HepG2 (cell line): ENCODE measurements around the gene NTM. TPM values are rescaled to one million over a fixed set of nuclear protein-coding genes. Genes with fewer than 3 reads are reported as not detected.

Source experiments
- ATAC-seq: fragments of 200-7000 bp; cut with Tn5 transposase; 3 replicates; pipeline ENCODE4 v1.9.1; 2020; ENCODE audit warnings: mild to moderate bottlenecking, moderate library complexity
- BruUV-seq: library from RNA; stranded (reverse); fragments of 400-500 nt; replicated peaks from 2 replicates; lab custom pipeline; 2021; lab: Mats Ljungman, UMichigan
- CTCF ChIA-PET: fragments of 300-600 bp; formaldehyde crosslinking; extraction: SDS; loops from one replicate; lab custom pipeline; 2021; ENCODE audit warnings: low total read pairs, inconsistent platforms, low intra/inter-chr PET ratio; lab: Yijun Ruan, JAX
- POLR2A ChIA-PET: fragments of 350-600 bp; sonication (Branson Sonifier 250); formaldehyde crosslinking; loops from one replicate; lab custom pipeline; 2020; ENCODE audit warnings: antibody characterized with exemption, inconsistent platforms; lab: Yijun Ruan, JAX
- DNase-seq: peaks from one replicate; pipeline ENCODE4 v3.0.0-alpha.2; 2015; ENCODE audit warnings: low spot score
- FAIRE-seq: peaks from 3 replicates; lab custom pipeline; 2011; peaks lifted over from hg19 to GRCh38; lab: Jason Lieb, UNC
- H2AFZ ChIP-seq: one replicate; pipeline ENCODE4 v1.6.1; 2011; ENCODE audit warnings: low read length, inconsistent platforms
- H3K27ac ChIP-seq: fragments of 300-600 bp; 3 replicates; pipeline ENCODE4 v1.8.0; 2011; ENCODE audit warnings: mixed run types, mild to moderate bottlenecking, mixed read lengths, low read length, inconsistent platforms; ENCODE audit not compliant: insufficient read depth; ENCODE audit errors: extremely low read length
- H3K27me3 ChIP-seq, 2 experiments: fragments of 200-600 bp in 1 of 2; 2 replicates in 1 of 2; 3 replicates in 1 of 2; pipeline versions ENCODE4 v1.6.0 to v1.8.0; 2011; ENCODE audit warnings: low read length in 2 of 2, mild to moderate bottlenecking in 2 of 2, moderate library complexity in 2 of 2, inconsistent platforms in 1 of 2; ENCODE audit not compliant: insufficient read depth in 2 of 2, control insufficient read depth in 1 of 2
- H3K36me3 ChIP-seq, 2 experiments: fragments of 200-600 bp in 1 of 2; replicated peaks in 1 of 2; 2 replicates in 1 of 2; 3 replicates in 1 of 2; pipeline versions ENCODE4 v1.5.1 to v1.8.0; 2011; ENCODE audit warnings: low read length in 2 of 2, inconsistent platforms in 1 of 2; ENCODE audit not compliant: insufficient read depth in 2 of 2, control insufficient read depth in 1 of 2
- H3K4me1 ChIP-seq: 2 replicates; pipeline ENCODE4 v1.5.1; 2012; ENCODE audit warnings: low read length, inconsistent platforms; ENCODE audit not compliant: insufficient read depth
- H3K4me2 ChIP-seq: 2 replicates; pipeline ENCODE4 v1.6.0; 2011; ENCODE audit warnings: low read depth, low read length, inconsistent platforms
- H3K4me3 ChIP-seq, 3 experiments: fragments of 200-600 bp in 1 of 3; sonication (generic), shearing (Covaris generic) in 1 of 3; replicated peaks in 1 of 3; 2 replicates each; pipeline ENCODE4 v1.5.1; 2011 to 2016; ENCODE audit warnings: low read length in 3 of 3, inconsistent platforms in 2 of 3, low read depth in 2 of 3, mild to moderate bottlenecking in 2 of 3, control low read depth in 1 of 3, mixed read lengths in 1 of 3; ENCODE audit not compliant: insufficient read depth in 1 of 3
- H3K79me2 ChIP-seq: one replicate; pipeline ENCODE4 v1.6.1; 2011; ENCODE audit warnings: low read length, inconsistent platforms; ENCODE audit not compliant: insufficient read depth
- H3K9ac ChIP-seq: 2 replicates; pipeline ENCODE4 v1.6.0; 2011; ENCODE audit warnings: mild to moderate bottlenecking, low read depth, low read length, inconsistent platforms; ENCODE audit not compliant: insufficient read depth
- H3K9me3 ChIP-seq: 2 replicates; pipeline ENCODE4 v1.5.1; 2012; ENCODE audit warnings: mild to moderate bottlenecking, low read length
- H4K20me1 ChIP-seq: 2 replicates; pipeline ENCODE4 v1.6.0; 2011; ENCODE audit warnings: inconsistent platforms, mild to moderate bottlenecking, low read length, moderate library complexity; ENCODE audit not compliant: insufficient read depth
- MAFF ChIP-seq: IDR thresholded peaks from 2 replicates; pipeline ENCODE4 v1.6.1; 2011; ENCODE audit warnings: low read depth, low read length, improper control_type of control experiment
- MAFK ChIP-seq, 2 experiments: IDR thresholded peaks in 1 of 2; conservative IDR thresholded peaks in 1 of 2; 2 replicates each; pipeline ENCODE4 v1.6.1; 2011; ENCODE audit warnings: improper control_type of control experiment in 2 of 2, low read length in 2 of 2
- TCF7 ChIP-seq: sonication (generic); IDR thresholded peaks from 2 replicates; pipeline ENCODE4 v1.6.1; 2016; ENCODE audit warnings: antibody characterized with exemption, low read depth
- ZNF670 ChIP-seq: sonication (generic); formaldehyde crosslinking; IDR thresholded peaks from 2 replicates; pipeline ENCODE4 v1.8.0; 2022; ENCODE audit warnings: mild to moderate bottlenecking, missing genetic modification reagents, borderline replicate concordance
- ZNF672 ChIP-seq: sonication (generic); formaldehyde crosslinking; IDR thresholded peaks from 2 replicates; pipeline ENCODE4 v1.8.1; 2022; ENCODE audit warnings: missing genetic modification reagents
- WGBS: methylation state at CpG from one replicate; pipeline ENCODE4 v1.1.6; 2017; ENCODE audit warnings: low lambda C conversion rate; 5-methylcytosine and 5-hydroxymethylcytosine counted together
- in situ Hi-C: cut with HindIII; loops from 2 replicates; pipeline ENCODE4 v1.10.0; 2017; ENCODE audit warnings: low pct_unique_long_range_greater_than_20kb; ENCODE audit not compliant: extremely low pct_ligation_motif_present
- intact Hi-C: fragments of 100-400 bp; cut with micrococcal nuclease; formaldehyde crosslinking; loops from one replicate; pipeline ENCODE4 v1.10.0; 2022; ENCODE audit not compliant: unreplicated experiment
- polyA plus RNA-seq, 8 experiments: library from polyadenylated mRNA; depleted of rRNA in 3 of 8; stranded (reverse) in 7 of 8; unstranded in 1 of 8; fragments of >200 nt; fragmentation: Illumina TruSeq in 4 of 8; extraction: Trizol in 4 of 8; gene quantifications; 2 replicates each; pipeline versions ENCODE4 v1.2.1 to v1.2.3, GENCODE V29; 2011 to 2016; ENCODE audit warnings: low read depth in 4 of 8, missing spikeins in 1 of 8, mixed read lengths in 1 of 8; ENCODE audit not compliant: insufficient read depth in 1 of 8
- total RNA-seq, 5 experiments: library from RNA; depleted of rRNA; stranded (reverse); fragments of >200 nt; fragmentation: Illumina TruSeq; extraction: Trizol; gene quantifications; 2 replicates each; pipeline ENCODE4 v1.2.3, GENCODE V29; 2016; ENCODE audit warnings: low read depth in 1 of 5
- TF ChIP-seq, protein P1 (sequence below), 2 experiments: sonication (generic) in 1 of 2; formaldehyde crosslinking in 1 of 2; IDR thresholded peaks; 2 replicates each; pipeline versions ENCODE4 v1.5.1 to v1.6.1; 2011 to 2020; ENCODE audit warnings: borderline replicate concordance in 1 of 2, low read depth in 1 of 2, low read length in 1 of 2, mild to moderate bottlenecking in 1 of 2, missing genetic modification reagents in 1 of 2, moderate library complexity in 1 of 2
- TF ChIP-seq, protein P2 (sequence below): IDR thresholded peaks from 2 replicates; pipeline ENCODE4 v1.6.1; 2016; ENCODE audit warnings: missing biosample characterization, missing genetic modification reagents, low read depth
- TF ChIP-seq, protein P3 (sequence below): sonication (generic); formaldehyde crosslinking; conservative IDR thresholded peaks from 2 replicates; pipeline ENCODE4 v1.8.0; 2022; ENCODE audit warnings: mild to moderate bottlenecking, moderate library complexity, missing genetic modification reagents

The NTM gene
- total and polyA plus RNA-seq, 2 of the 13 experiments (the other 11 are each of a cell fraction or from before 2014, with no cell fraction given), result not detected

DNA sequence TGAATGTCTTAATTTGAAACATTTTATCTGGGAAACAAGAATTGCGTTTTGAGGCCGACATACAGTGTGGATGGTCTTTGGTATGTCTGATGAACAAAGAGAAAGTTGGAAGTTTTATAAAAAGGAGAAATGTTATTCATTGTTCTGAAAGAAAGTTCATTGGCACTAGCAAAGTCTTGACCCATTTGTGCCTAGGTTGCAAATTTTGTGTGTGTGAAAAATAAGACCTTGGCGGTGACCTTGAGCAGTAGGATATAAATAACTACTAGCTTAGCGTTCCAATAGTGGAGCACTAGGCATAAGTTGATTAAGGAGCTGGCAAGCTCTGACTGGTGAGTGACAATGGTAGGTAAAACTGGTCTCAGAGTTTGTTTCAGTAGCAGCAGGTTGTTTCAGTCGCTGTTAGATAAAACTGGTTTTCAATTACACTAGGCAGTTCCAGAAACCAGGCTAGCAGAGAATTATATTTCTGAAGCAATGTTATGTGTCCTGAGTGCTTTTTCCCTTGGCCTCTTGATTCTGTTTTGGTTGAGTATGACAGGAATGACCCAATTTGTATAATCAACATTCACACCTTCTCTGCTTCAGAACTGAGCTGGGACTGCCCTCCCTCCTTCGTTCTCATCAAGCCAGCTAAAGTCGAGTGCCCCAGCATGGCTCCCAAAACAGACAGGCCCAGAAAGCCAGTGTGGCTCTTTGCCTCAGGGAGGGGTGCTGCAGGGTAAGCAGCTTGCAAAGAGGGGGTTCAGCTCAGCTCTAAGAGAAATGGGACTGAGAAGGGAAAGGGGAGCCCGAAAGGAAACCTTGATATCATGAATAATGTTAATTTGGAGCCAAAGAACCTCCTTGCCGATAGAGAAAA lies 85.7 kb downstream of the NTM start:
- Histone ChIP-seq H3K4me2 (no peak overlapping the region), H3K79me2 (no peaks in the 10 kb centered on the region), H3K9ac (no peak overlapping the region), H3K9me3 (no peaks in the 10 kb centered on the region), H3K4me1 (no peaks in the 10 kb centered on the region), H3K27me3 (no peaks in the 10 kb centered on the region), H3K4me3 (no peak overlapping the region), H4K20me1 (no peaks in the 10 kb centered on the region), H3K36me3 (no peaks in the 10 kb centered on the region), H3K27ac (no peak overlapping the region), H2AFZ (no peak overlapping the region)
- TF ChIP-seq, protein P1, sequence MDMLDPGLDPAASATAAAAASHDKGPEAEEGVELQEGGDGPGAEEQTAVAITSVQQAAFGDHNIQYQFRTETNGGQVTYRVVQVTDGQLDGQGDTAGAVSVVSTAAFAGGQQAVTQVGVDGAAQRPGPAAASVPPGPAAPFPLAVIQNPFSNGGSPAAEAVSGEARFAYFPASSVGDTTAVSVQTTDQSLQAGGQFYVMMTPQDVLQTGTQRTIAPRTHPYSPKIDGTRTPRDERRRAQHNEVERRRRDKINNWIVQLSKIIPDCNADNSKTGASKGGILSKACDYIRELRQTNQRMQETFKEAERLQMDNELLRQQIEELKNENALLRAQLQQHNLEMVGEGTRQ (IDR thresholded peaks at IDR 0.05; ENCODE audit: low read depth, low read length), result no peak
- TF ChIP-seq, protein P1 (CRISPR knock-in tag; IDR thresholded peaks at IDR 0.05; ENCODE audit: borderline replicate concordance), result no peak
- peak; percentile 38; the same call in 1 of the 2 replicates for TF ChIP-seq MAFF
- peak; percentile 54 to 65 for TF ChIP-seq MAFK (conservative IDR thresholded peaks at IDR 0.05 in 1 of 2, IDR thresholded peaks at IDR 0.05 in 1 of 2; ENCODE audit: low read length in 2 of 2)
- in situ Hi-C loops, result no loop called here
- POLR2A ChIA-PET, result no interaction called here
- DNase-seq, result no peak
- CTCF ChIA-PET, result no interaction called here
- no peak for ATAC-seq
- no peak for FAIRE-seq
- BruUV-seq, result no TSS peak
- intact Hi-C loops, result no loop called here
- WGBS, result 12% methylated on average over 9 of the region's 9 CpGs

DNA sequence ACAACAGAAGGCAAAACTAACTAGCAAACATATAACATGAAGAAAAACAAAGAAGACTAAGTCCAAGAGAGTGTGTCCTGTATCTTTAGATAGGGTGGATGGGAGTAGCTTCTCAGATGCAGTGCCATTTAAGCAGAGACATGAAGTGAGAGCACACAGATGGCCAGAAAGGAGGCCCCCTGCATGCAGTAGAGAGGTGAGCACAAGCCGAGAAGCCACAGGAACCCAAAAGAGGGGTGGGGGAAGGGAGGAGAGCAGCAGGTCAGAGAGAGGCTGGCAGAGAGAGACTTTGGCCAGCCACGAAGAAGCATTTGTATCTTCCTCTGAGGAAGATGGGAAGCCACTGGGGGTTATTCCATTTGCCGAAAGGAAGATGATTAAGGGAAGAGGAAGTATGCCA lies 86.7 kb downstream of the NTM start:
- intact Hi-C loops, result no loop called here
- 0% methylated on average over 3 of the region's 3 CpGs for WGBS
- in situ Hi-C loops, result no loop called here
- BruUV-seq, result no TSS peak
- TF ChIP-seq TCF7 (no peak), ZNF672 (no peak), ZNF670 (CRISPR knock-in tag) (no peak)
- TF ChIP-seq, protein P2, sequence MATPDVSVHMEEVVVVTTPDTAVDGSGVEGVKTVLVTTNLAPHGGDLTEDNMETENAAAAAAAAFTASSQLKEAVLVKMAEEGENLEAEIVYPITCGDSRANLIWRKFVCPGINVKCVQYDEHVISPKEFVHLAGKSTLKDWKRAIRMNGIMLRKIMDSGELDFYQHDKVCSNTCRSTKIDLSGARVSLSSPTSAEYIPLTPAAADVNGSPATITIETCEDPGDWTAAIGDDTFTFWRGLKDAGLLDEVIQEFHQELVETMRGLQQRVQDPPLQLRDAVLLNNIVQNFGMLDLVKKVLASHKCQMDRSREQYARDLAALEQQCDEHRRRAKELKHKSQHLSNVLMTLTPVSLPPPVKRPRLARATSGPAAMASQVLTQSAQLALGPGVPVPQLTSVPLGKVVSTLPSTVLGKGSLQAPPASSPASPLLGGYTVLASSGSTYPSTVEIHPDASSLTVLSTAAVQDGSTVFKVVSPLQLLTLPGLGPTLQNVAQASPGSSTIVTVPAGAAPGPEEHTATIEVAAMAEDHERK (CRISPR knock-in tag), result no peak
- TF ChIP-seq, protein P3, sequence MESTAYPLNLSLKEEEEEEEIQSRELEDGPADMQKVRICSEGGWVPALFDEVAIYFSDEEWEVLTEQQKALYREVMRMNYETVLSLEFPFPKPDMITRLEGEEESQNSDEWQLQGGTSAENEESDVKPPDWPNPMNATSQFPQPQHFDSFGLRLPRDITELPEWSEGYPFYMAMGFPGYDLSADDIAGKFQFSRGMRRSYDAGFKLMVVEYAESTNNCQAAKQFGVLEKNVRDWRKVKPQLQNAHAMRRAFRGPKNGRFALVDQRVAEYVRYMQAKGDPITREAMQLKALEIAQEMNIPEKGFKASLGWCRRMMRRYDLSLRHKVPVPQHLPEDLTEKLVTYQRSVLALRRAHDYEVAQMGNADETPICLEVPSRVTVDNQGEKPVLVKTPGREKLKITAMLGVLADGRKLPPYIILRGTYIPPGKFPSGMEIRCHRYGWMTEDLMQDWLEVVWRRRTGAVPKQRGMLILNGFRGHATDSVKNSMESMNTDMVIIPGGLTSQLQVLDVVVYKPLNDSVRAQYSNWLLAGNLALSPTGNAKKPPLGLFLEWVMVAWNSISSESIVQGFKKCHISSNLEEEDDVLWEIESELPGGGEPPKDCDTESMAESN (CRISPR knock-in tag), result no peak
- no peak overlapping the region for H2AFZ ChIP-seq
- no peaks in the 10 kb centered on the region for H3K27me3 ChIP-seq
- H3K4me3 ChIP-seq, result no peak overlapping the region
- no peaks in the 10 kb centered on the region for H4K20me1 ChIP-seq
- H3K9me3 ChIP-seq, result no peaks in the 10 kb centered on the region
- no peak for ATAC-seq
- H3K79me2 ChIP-seq, result no peaks in the 10 kb centered on the region
- ChIA-PET POLR2A (no interaction called here), CTCF (no interaction called here)
- H3K36me3 ChIP-seq, result no peaks in the 10 kb centered on the region
- no peak overlapping the region for H3K9ac ChIP-seq
- H3K4me2 ChIP-seq, result no peak overlapping the region
- H3K27ac ChIP-seq, result no peak overlapping the region
- no peak for DNase-seq
- H3K4me1 ChIP-seq, result no peaks in the 10 kb centered on the region
- FAIRE-seq, result no peak
